Neural progenitor cell (in vitro differentiated cells): Measurements from ENCODE around the gene CHD5. TPM values are rescaled to one million over a fixed set of nuclear protein-coding genes. Genes with fewer than 3 reads are reported as not detected.
A peak's percentile ranks its signal among the peaks of the same experiment; 100 is the strongest.

ENCODE experiments used
- DNase-seq: peaks from one replicate; pipeline ENCODE4 v3.0.0-alpha.2; 2016; ENCODE audit warnings: low spot score
- H2AFZ ChIP-seq: fragments of 200-600 bp; sonication (generic); replicated peaks from 2 replicates; pipeline ENCODE4 v1.6.1; 2016; ENCODE audit warnings: antibody characterized with exemption
- H3F3A ChIP-seq: fragments of 200-600 bp; sonication (generic); 2 replicates; pipeline ENCODE4 v1.6.1; 2016; ENCODE audit warnings: antibody characterized with exemption, low read depth
- H3K27ac ChIP-seq: fragments of 200-600 bp; sonication (generic); 2 replicates; pipeline ENCODE4 v1.5.1; 2016; ENCODE audit warnings: mild to moderate bottlenecking
- H3K27me3 ChIP-seq: fragments of 200-600 bp; sonication (generic); 2 replicates; pipeline ENCODE4 v1.6.1; 2016; ENCODE audit warnings: mild to moderate bottlenecking, moderate library complexity
- H3K36me3 ChIP-seq: fragments of 200-600 bp; sonication (generic); 2 replicates; pipeline ENCODE4 v1.5.1; 2016
- H3K4me1 ChIP-seq: fragments of 200-600 bp; sonication (generic); 2 replicates; pipeline ENCODE4 v1.6.1; 2016; ENCODE audit warnings: mixed run types
- H3K4me2 ChIP-seq: fragments of 200-600 bp; sonication (generic); 2 replicates; pipeline ENCODE4 v1.6.1; 2016
- H3K4me3 ChIP-seq: fragments of 200-600 bp; sonication (generic); 2 replicates; pipeline ENCODE4 v1.5.1; 2016
- H3K79me2 ChIP-seq: fragments of 200-600 bp; sonication (generic); 2 replicates; pipeline ENCODE4 v1.6.1; 2016; ENCODE audit warnings: low read depth
- H3K9ac ChIP-seq: fragments of 200-600 bp; sonication (generic); 2 replicates; pipeline ENCODE4 v1.6.1; 2016
- H3K9me3 ChIP-seq: fragments of 200-600 bp; sonication (generic); 2 replicates; pipeline ENCODE4 v1.5.1; 2016; ENCODE audit warnings: low read depth
- H4K20me1 ChIP-seq: fragments of 200-600 bp; sonication (generic); 2 replicates; pipeline ENCODE4 v1.6.1; 2016; ENCODE audit warnings: low read depth
- H3K27ac Mint-ChIP-seq: 3 replicates; pipeline ENCODE4 v1.8.0; 2021; ENCODE audit warnings: mixed read lengths
- H3K27me3 Mint-ChIP-seq: 2 replicates; pipeline ENCODE4 v1.8.0; 2022; ENCODE audit warnings: low read depth, mild to moderate bottlenecking, inconsistent platforms, moderate library complexity, mixed read lengths; ENCODE audit not compliant: insufficient read depth
- H3K36me3 Mint-ChIP-seq: 3 replicates; pipeline ENCODE4 v1.8.0; 2021; ENCODE audit warnings: mixed read lengths
- H3K4me1 Mint-ChIP-seq: 3 replicates; pipeline ENCODE4 v1.8.0; 2021; ENCODE audit warnings: mixed read lengths
- H3K4me3 Mint-ChIP-seq: 3 replicates; pipeline ENCODE4 v1.8.0; 2021; ENCODE audit warnings: mild to moderate bottlenecking, moderate library complexity, mixed read lengths
- H3K9me3 Mint-ChIP-seq: 3 replicates; pipeline ENCODE4 v1.8.0; 2020; ENCODE audit warnings: mixed read lengths
- EZH2 ChIP-seq: fragments of 200-600 bp; sonication (generic); IDR thresholded peaks from 2 replicates; pipeline ENCODE4 v1.6.1; 2017; ENCODE audit warnings: antibody characterized with exemption, mild to moderate bottlenecking, moderate library complexity
- EZH2phosphoT487 ChIP-seq: fragments of 200-600 bp; sonication (generic); IDR thresholded peaks from 2 replicates; pipeline ENCODE4 v1.6.1; 2017; ENCODE audit warnings: antibody characterized with exemption
- total RNA-seq: library from RNA; depleted of rRNA; stranded (reverse); fragments of >200 nt; gene quantifications from 2 replicates; pipeline ENCODE4 v1.2.3, GENCODE V29; 2015; ENCODE audit warnings: low replicate concordance
- TF ChIP-seq, protein P1 (sequence below): fragments of 200-600 bp; sonication (generic); IDR thresholded peaks from 2 replicates; pipeline ENCODE4 v1.5.1; 2017; ENCODE audit warnings: antibody characterized with exemption, mild to moderate bottlenecking

CHD5 gene
- total RNA-seq, 1 donor from 2014 or later, result 0.17 TPM

DNA sequence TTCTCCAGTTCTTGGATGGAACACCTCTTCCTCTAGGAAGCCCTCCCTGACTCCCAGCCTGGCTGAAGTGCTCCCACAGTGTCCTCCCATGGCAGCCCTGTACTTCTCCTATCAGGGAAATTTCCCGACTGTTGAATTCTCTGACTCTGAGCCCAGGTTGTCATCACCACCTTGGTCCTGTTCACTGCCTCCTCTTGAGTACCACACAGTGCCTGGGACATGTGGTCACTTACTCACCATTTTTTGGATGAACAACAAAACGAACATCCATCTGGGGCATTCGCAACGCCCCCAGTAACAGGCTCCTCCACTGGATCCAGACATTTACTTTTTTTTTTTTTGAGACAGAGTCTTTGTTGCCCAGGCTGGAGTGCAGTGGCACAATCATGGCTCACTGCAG, 37.4 kb downstream of the CHD5 start:
- no peak overlapping the region for H3K27ac ChIP-seq
- no peaks in the 10 kb centered on the region for H3K9me3 ChIP-seq
- Mint-ChIP-seq H3K36me3 (no peaks in the 10 kb centered on the region), H3K9me3 (no peaks in the 10 kb centered on the region), H3K27me3 (peaks cover 3% of the 10 kb centered on the region), H3K4me3 (peak overlapping the region; percentile 34), H3K27ac (peak overlapping the region; percentile 37), H3K4me1 (peaks cover 14% of the 10 kb centered on the region)
- H3K4me2 ChIP-seq, result no peak overlapping the region
- DNase-seq, result no peak
- peaks cover 10% of the 10 kb centered on the region for H3K27me3 ChIP-seq
- no peak overlapping the region for H3K9ac ChIP-seq
- no peaks in the 10 kb centered on the region for H3F3A ChIP-seq
- no peaks in the 10 kb centered on the region for H3K79me2 ChIP-seq
- H3K4me1 ChIP-seq, result peaks cover 12% of the 10 kb centered on the region
- no peak overlapping the region for H2AFZ ChIP-seq
- no peaks in the 10 kb centered on the region for H3K36me3 ChIP-seq
- no peaks in the 10 kb centered on the region for H4K20me1 ChIP-seq
- TF ChIP-seq EZH2phosphoT487, result no peak
- TF ChIP-seq, protein P1, sequence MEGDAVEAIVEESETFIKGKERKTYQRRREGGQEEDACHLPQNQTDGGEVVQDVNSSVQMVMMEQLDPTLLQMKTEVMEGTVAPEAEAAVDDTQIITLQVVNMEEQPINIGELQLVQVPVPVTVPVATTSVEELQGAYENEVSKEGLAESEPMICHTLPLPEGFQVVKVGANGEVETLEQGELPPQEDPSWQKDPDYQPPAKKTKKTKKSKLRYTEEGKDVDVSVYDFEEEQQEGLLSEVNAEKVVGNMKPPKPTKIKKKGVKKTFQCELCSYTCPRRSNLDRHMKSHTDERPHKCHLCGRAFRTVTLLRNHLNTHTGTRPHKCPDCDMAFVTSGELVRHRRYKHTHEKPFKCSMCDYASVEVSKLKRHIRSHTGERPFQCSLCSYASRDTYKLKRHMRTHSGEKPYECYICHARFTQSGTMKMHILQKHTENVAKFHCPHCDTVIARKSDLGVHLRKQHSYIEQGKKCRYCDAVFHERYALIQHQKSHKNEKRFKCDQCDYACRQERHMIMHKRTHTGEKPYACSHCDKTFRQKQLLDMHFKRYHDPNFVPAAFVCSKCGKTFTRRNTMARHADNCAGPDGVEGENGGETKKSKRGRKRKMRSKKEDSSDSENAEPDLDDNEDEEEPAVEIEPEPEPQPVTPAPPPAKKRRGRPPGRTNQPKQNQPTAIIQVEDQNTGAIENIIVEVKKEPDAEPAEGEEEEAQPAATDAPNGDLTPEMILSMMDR, result no peak
- no peak for TF ChIP-seq EZH2
- no peak overlapping the region for H3K4me3 ChIP-seq

DNA sequence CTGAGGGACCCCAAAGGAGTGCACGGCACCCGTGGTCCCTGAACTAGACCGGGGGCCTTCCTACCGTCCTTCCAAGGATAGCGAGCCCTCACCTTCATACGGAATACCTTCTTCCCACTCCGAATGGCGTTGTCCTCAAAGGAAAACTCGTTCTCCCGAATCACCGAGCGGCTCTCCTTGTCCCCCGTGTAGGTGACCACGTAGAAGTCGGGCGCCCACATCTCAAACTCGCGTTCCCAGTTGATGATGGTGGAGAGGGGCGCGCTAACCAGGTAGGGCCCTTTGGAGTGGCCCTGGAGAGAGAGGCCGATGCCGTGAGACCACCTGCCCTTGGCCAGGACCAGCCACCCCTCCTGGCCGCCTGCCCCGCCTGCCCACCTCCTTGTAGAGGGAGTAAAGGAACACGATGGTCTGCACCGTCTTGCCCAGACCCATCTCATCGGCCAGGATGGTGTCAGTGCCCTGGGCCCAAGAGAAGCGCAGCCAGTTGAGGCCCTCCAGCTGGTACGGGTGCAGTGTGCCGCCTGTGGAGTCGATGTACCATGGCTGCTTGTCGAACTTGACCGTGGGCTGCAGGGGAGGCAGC, 38.0 kb downstream of the CHD5 start:
- Histone ChIP-seq H3K27me3 (peaks cover 4% of the 10 kb centered on the region), H3K27ac (no peak overlapping the region)
- peaks cover 7% of the 10 kb centered on the region for H3K27me3 Mint-ChIP-seq

DNA sequence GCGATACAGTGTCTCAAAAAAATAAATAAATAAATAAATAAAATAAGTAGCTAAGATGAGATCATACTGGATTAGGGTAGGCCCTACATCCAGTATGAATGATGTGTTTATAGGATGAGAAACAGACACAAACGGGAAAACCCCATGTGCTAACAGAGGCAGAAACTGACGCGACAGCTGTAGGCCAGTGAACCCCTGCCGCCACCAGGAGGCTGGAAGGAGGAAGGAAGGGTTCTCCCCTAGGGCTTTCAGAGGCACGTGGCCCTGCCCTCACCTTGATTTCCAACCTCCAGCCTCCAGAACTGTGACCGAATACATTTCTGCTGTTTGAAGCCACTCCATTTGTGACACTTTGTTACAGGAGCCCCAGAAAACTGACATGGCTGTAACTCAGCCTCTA, 38.5 kb downstream of the CHD5 start:
- Histone ChIP-seq H3K4me1 (peaks cover 12% of the 10 kb centered on the region), H3K9ac (no peak overlapping the region), H4K20me1 (no peaks in the 10 kb centered on the region), H3K4me2 (no peak overlapping the region), H3K79me2 (no peaks in the 10 kb centered on the region), H3K27me3 (no peaks in the 10 kb centered on the region), H2AFZ (no peak overlapping the region), H3K27ac (no peak overlapping the region), H3K4me3 (no peak overlapping the region), H3K36me3 (no peaks in the 10 kb centered on the region), H3F3A (no peaks in the 10 kb centered on the region), H3K9me3 (no peaks in the 10 kb centered on the region)
- H3K9me3 Mint-ChIP-seq, result no peaks in the 10 kb centered on the region
- H3K27ac Mint-ChIP-seq, result no peak overlapping the region
- no peak for TF ChIP-seq EZH2phosphoT487
- TF ChIP-seq, protein P1, result peak; percentile 40
- no peak overlapping the region for H3K4me3 Mint-ChIP-seq
- H3K36me3 Mint-ChIP-seq, result no peaks in the 10 kb centered on the region
- H3K4me1 Mint-ChIP-seq, result peaks cover 14% of the 10 kb centered on the region
- DNase-seq, result peak; percentile 43
- H3K27me3 Mint-ChIP-seq, result peaks cover 7% of the 10 kb centered on the region

More for the DNA sequence above, 38.0 kb downstream of the CHD5 start:
- Mint-ChIP-seq H3K9me3 (no peaks in the 10 kb centered on the region), H3K36me3 (no peaks in the 10 kb centered on the region), H3K4me3 (no peak overlapping the region), H3K27ac (no peak overlapping the region), H3K4me1 (peaks cover 14% of the 10 kb centered on the region)
- no peaks in the 10 kb centered on the region for H4K20me1 ChIP-seq
- no peaks in the 10 kb centered on the region for H3K9me3 ChIP-seq
- TF ChIP-seq, protein P1, result no peak
- TF ChIP-seq EZH2 (no peak), EZH2phosphoT487 (no peak)
- no peak overlapping the region for H3K4me3 ChIP-seq
- H3K9ac ChIP-seq, result no peak overlapping the region
- no peak for DNase-seq
- H3K4me2 ChIP-seq, result no peak overlapping the region
- H3K79me2 ChIP-seq, result no peaks in the 10 kb centered on the region
- H3K36me3 ChIP-seq, result no peaks in the 10 kb centered on the region
- H3K4me1 ChIP-seq, result peaks cover 12% of the 10 kb centered on the region
- H2AFZ ChIP-seq, result no peak overlapping the region
- no peaks in the 10 kb centered on the region for H3F3A ChIP-seq
